ENCODE results near the gene PRMT9. TPM values are rescaled to one million over a fixed set of nuclear protein-coding genes. Genes with fewer than 3 reads are reported as not detected.

The PRMT9 gene
- total RNA-seq, 3 donors from 2014 or later (not counting 1 experiment from before 2014, with no cell fraction given): 13.4 to 16.6 (median 13.7) TPM

GRCh38 chr4:147599206-147599605 is 84.8 kb downstream of the PRMT9 start:
- TF ChIP-seq CTCF (IDR thresholded peaks at IDR 0.05): no peak
- Mint-ChIP-seq H3K27me3 (ENCODE audit: low read depth in 2 of 2) (peaks cover 0 to 14% of the 10 kb centered on the region in 2 donors), H3K9me3 (no peaks in the 10 kb centered on the region), H3K4me1 (no peaks in the 10 kb centered on the region), H3K4me3 (no peak overlapping the region), H3K36me3 (no peaks in the 10 kb centered on the region), H3K27ac (no peak overlapping the region)
- Histone ChIP-seq H3K27ac (ENCODE audit: low read length) (no peak overlapping the region), H3K4me1 (ENCODE audit: control insufficient read depth, insufficient read depth, low read length) (no peaks in the 10 kb centered on the region), H3K36me3 (ENCODE audit: control insufficient read depth, insufficient read depth, low read length) (no peaks in the 10 kb centered on the region), H3K27me3 (ENCODE audit: control insufficient read depth, insufficient read depth, low read length) (no peaks in the 10 kb centered on the region), H3K9me3 (ENCODE audit: control insufficient read depth, insufficient read depth, low read length) (no peaks in the 10 kb centered on the region), H3K4me3 (ENCODE audit: low read length) (no peak overlapping the region)
- DNase-seq (no peak), ATAC-seq (no peak)
- intact Hi-C loops (cut with micrococcal nuclease): no loop called here
- no CpG with 5 or more reads among the region's 1 CpG for WGBS (ENCODE audit: insufficient coverage)

- H3K4me3 Mint-ChIP-seq: no peak overlapping the region
- no peaks in the 10 kb centered on the region for H3K36me3 Mint-ChIP-seq
- H3K4me3 ChIP-seq (ENCODE audit: low read length): no peak overlapping the region
- ATAC-seq (no peak), DNase-seq (no peak)
- H3K27me3 ChIP-seq (ENCODE audit: control insufficient read depth, insufficient read depth, low read length): no peaks in the 10 kb centered on the region
- no peaks in the 10 kb centered on the region for H3K9me3 ChIP-seq (ENCODE audit: control insufficient read depth, insufficient read depth, low read length)
- peaks cover 6 to 18% of the 10 kb centered on the region in 2 donors for H3K27me3 Mint-ChIP-seq (ENCODE audit: low read depth in 2 of 2)
- H3K9me3 Mint-ChIP-seq: no peaks in the 10 kb centered on the region
- 100% methylated on average over 1 of the region's 2 CpGs for WGBS (ENCODE audit: insufficient coverage)
- no peaks in the 10 kb centered on the region for H3K4me1 ChIP-seq (ENCODE audit: control insufficient read depth, insufficient read depth, low read length)
- H3K27ac Mint-ChIP-seq: no peak overlapping the region
- no peak for TF ChIP-seq CTCF (IDR thresholded peaks at IDR 0.05)
- intact Hi-C loops (cut with micrococcal nuclease): no loop called here
- H3K27ac ChIP-seq (ENCODE audit: low read length): no peak overlapping the region
- H3K36me3 ChIP-seq (ENCODE audit: control insufficient read depth, insufficient read depth, low read length): no peaks in the 10 kb centered on the region
- H3K4me1 Mint-ChIP-seq: no peaks in the 10 kb centered on the region
Observed at GRCh38 chr4:147597561-147597960, 86.4 kb downstream of the PRMT9 start.

GRCh38 chr4:147596981-147597380 is 87.0 kb downstream of the PRMT9 start:
- no peak overlapping the region for H3K4me3 Mint-ChIP-seq

More at GRCh38 chr4:147596981-147597380, 87.0 kb downstream of the PRMT9 start:
- no peaks in the 10 kb centered on the region for H3K4me1 ChIP-seq (ENCODE audit: control insufficient read depth, insufficient read depth, low read length)
- peaks cover 9 to 18% of the 10 kb centered on the region in 2 donors for H3K27me3 Mint-ChIP-seq (ENCODE audit: low read depth in 2 of 2)
- H3K9me3 Mint-ChIP-seq: no peaks in the 10 kb centered on the region
- TF ChIP-seq CTCF (IDR thresholded peaks at IDR 0.05): no peak
- no peaks in the 10 kb centered on the region for H3K4me1 Mint-ChIP-seq
- no peak overlapping the region for H3K27ac ChIP-seq (ENCODE audit: low read length)
- no peaks in the 10 kb centered on the region for H3K9me3 ChIP-seq (ENCODE audit: control insufficient read depth, insufficient read depth, low read length)
- H3K27me3 ChIP-seq (ENCODE audit: control insufficient read depth, insufficient read depth, low read length): no peaks in the 10 kb centered on the region
- H3K36me3 Mint-ChIP-seq: no peaks in the 10 kb centered on the region
- DNase-seq (no peak), ATAC-seq (no peak)
- intact Hi-C loops (cut with micrococcal nuclease): no loop called here
- no peak overlapping the region for H3K4me3 ChIP-seq (ENCODE audit: low read length)
- 94% methylated on average over 1 of the region's 1 CpG for WGBS (ENCODE audit: insufficient coverage)
- H3K36me3 ChIP-seq (ENCODE audit: control insufficient read depth, insufficient read depth, low read length): no peaks in the 10 kb centered on the region
- no peak overlapping the region for H3K27ac Mint-ChIP-seq

Measured in natural killer cell (primary cell).